Vagina (tissue), 2 donors: ENCODE measurements around the gene GNG13. TPM values are rescaled to one million over a fixed set of nuclear protein-coding genes. Genes with fewer than 3 reads are reported as not detected.
"Not testable (repeated sequence)": the region's sequence is repeated elsewhere in the genome, so short reads cannot be mapped to it uniquely, and the experiment has no call there.

Experiments
- DNase-seq, 2 donors: peaks; one replicate each; pipeline ENCODE4 v3.0.0-alpha.2; 2017; ENCODE audit errors: extremely low spot score in 2 of 2
- H3K27ac ChIP-seq: fragments of 200-600 bp; sonication (generic); one replicate; pipeline ENCODE4 v1.5.1; 2019
- H3K27me3 ChIP-seq: fragments of 200-600 bp; sonication (generic); one replicate; pipeline ENCODE4 v1.5.1; 2019
- H3K36me3 ChIP-seq, 2 donors: fragments of 200-600 bp; sonication (generic); one replicate each; pipeline ENCODE4 v1.5.1; 2017 to 2019
- H3K4me1 ChIP-seq: fragments of 200-600 bp; sonication (generic); one replicate; pipeline ENCODE4 v1.5.1; 2019
- H3K4me3 ChIP-seq, 2 donors: fragments of 200-600 bp; sonication (generic); 1 replicate in 1 of 2; 2 replicates in 1 of 2; pipeline ENCODE4 v1.5.1; 2016 to 2019
- H3K9me3 ChIP-seq: fragments of 200-600 bp; sonication (generic); one replicate; pipeline ENCODE4 v1.5.1; 2019
- CTCF ChIP-seq, 3 experiments: fragments of 450-650 bp in 2 of 3; fragments of 200-600 bp in 1 of 3; sonication (generic) in 1 of 3; IDR thresholded peaks; one replicate each; pipeline ENCODE4 v1.5.1; 2017 to 2019; ENCODE audit warnings: antibody characterized with exemption in 3 of 3, mild to moderate bottlenecking in 2 of 3, moderate library complexity in 2 of 3
- POLR2A ChIP-seq, 2 donors: fragments of 450-650 bp; IDR thresholded peaks; one replicate each; pipeline ENCODE4 v1.6.1; 2017; ENCODE audit warnings: antibody characterized with exemption in 2 of 2, mild to moderate bottlenecking in 2 of 2, moderate library complexity in 2 of 2
- POLR2AphosphoS5 ChIP-seq, 2 donors: sonication (generic); formaldehyde crosslinking; IDR thresholded peaks; one replicate each; pipeline ENCODE4 v1.9.0; 2017; ENCODE audit warnings: antibody characterized with exemption in 2 of 2, mild to moderate bottlenecking in 2 of 2, low read depth in 1 of 2; ENCODE audit not compliant: insufficient read depth in 1 of 2
- intact Hi-C: fragments of 100-400 bp; cut with DNase I; formaldehyde crosslinking; loops from one replicate; pipeline ENCODE4 v1.15.1; 2023
- total RNA-seq: library from RNA; depleted of rRNA; stranded (reverse); fragments of >200 nt; gene quantifications from one replicate; pipeline ENCODE4 v1.2.3, GENCODE V29; 2016

The GNG13 gene
- total RNA-seq, 1 donor from 2014 or later = not detected

GRCh38 chr16:778909-779527 lies 21.5 kb downstream of the GNG13 start:
- peaks cover 14% of the 10 kb centered on the region for H3K4me1 ChIP-seq
- no peak for DNase-seq
- intact Hi-C loops = no loop called here
- H3K27ac ChIP-seq = no peak overlapping the region
- TF ChIP-seq POLR2AphosphoS5 (IDR thresholded peaks at IDR 0.05; ENCODE audit: insufficient read depth in 1 of 2, low read depth in 1 of 2) (no peak), POLR2A (IDR thresholded peaks at IDR 0.05) (no peak), CTCF (IDR thresholded peaks at IDR 0.05) (no peak)
- no peak overlapping the region for H3K4me3 ChIP-seq
- H3K27me3 ChIP-seq = no peaks in the 10 kb centered on the region
- H3K36me3 ChIP-seq = no peaks in the 10 kb centered on the region
- H3K9me3 ChIP-seq = no peaks in the 10 kb centered on the region

GRCh38 chr16:778447-778846 lies 22.1 kb downstream of the GNG13 start:
- DNase-seq = no peak
- Histone ChIP-seq H3K36me3 (no peaks in the 10 kb centered on the region), H3K27ac (no peak overlapping the region), H3K9me3 (no peaks in the 10 kb centered on the region), H3K4me1 (peaks cover 9% of the 10 kb centered on the region), H3K4me3 (no peak overlapping the region), H3K27me3 (no peaks in the 10 kb centered on the region)
- intact Hi-C loops = no loop called here
- TF ChIP-seq POLR2AphosphoS5 (IDR thresholded peaks at IDR 0.05; ENCODE audit: insufficient read depth in 1 of 2, low read depth in 1 of 2) (no peak), POLR2A (IDR thresholded peaks at IDR 0.05) (no peak), CTCF (IDR thresholded peaks at IDR 0.05) (no peak)

- Histone ChIP-seq H3K27me3 (no peaks in the 10 kb centered on the region), H3K36me3 (no peaks in the 10 kb centered on the region), H3K4me3 (no peak overlapping the region), H3K27ac (no peak overlapping the region), H3K4me1 (peaks cover 3% of the 10 kb centered on the region), H3K9me3 (no peaks in the 10 kb centered on the region)
- DNase-seq = no peak
- TF ChIP-seq POLR2AphosphoS5 (IDR thresholded peaks at IDR 0.05; ENCODE audit: insufficient read depth in 1 of 2, low read depth in 1 of 2) = no peak
- no peak for TF ChIP-seq POLR2A (IDR thresholded peaks at IDR 0.05)
- no peak for TF ChIP-seq CTCF (IDR thresholded peaks at IDR 0.05)
- intact Hi-C loops = no loop called here
Observed at GRCh38 chr16:777826-778225, 22.7 kb downstream of the GNG13 start.

GRCh38 chr16:776824-777223 lies 23.7 kb downstream of the GNG13 start:
- no peaks in the 10 kb centered on the region for H3K4me1 ChIP-seq
- no peaks in the 10 kb centered on the region for H3K27me3 ChIP-seq
- H3K4me3 ChIP-seq = no peak overlapping the region
- no peak overlapping the region for H3K27ac ChIP-seq
- H3K9me3 ChIP-seq = no peaks in the 10 kb centered on the region
- intact Hi-C loops = no loop called here
- DNase-seq = no peak
- H3K36me3 ChIP-seq = no peaks in the 10 kb centered on the region
- TF ChIP-seq POLR2AphosphoS5 (IDR thresholded peaks at IDR 0.05; ENCODE audit: insufficient read depth in 1 of 2, low read depth in 1 of 2) (no peak), CTCF (IDR thresholded peaks at IDR 0.05) (no peak), POLR2A (IDR thresholded peaks at IDR 0.05) (no peak)

- H3K36me3 ChIP-seq, H3K27ac ChIP-seq, DNase-seq, H3K27me3 ChIP-seq, H3K4me3 ChIP-seq, H3K9me3 ChIP-seq, intact Hi-C loops, H3K4me1 ChIP-seq: not testable (repeated sequence)
Observed at GRCh38 chr16:776298-776697, 24.2 kb downstream of the GNG13 start.
